Activated CD4-positive, alpha-beta memory T cell treated with anti-CD3 and anti-CD28 coated beads for 36 hours (primary cell): ENCODE measurements around the gene CBL. TPM values are rescaled to one million over a fixed set of nuclear protein-coding genes. Genes with fewer than 3 reads are reported as not detected.
"Not testable (repeated sequence)": the region's sequence is repeated elsewhere in the genome, so short reads cannot be mapped to it uniquely, and the experiment has no call there.

Experiments
- CTCF ChIA-PET: fragments of 350-600 bp; sonication (Branson Sonifier 250); formaldehyde crosslinking; loops from one replicate; lab custom pipeline; 2021; ENCODE audit warnings: antibody characterized with exemption, inconsistent platforms; lab: Charles Lee
- POLR2A ChIA-PET: fragments of 350-600 bp; sonication (Branson Sonifier 250); formaldehyde crosslinking; loops from one replicate; lab custom pipeline; 2021; ENCODE audit warnings: antibody characterized with exemption; lab: Charles Lee
- DNase-seq: peaks from one replicate; pipeline ENCODE4 v3.0.0-alpha.2; 2020
- H3K27ac Mint-ChIP-seq: one replicate; pipeline ENCODE4 v1.8.0; 2021; ENCODE audit warnings: mixed read lengths
- H3K27me3 Mint-ChIP-seq: one replicate; pipeline ENCODE4 v1.8.0; 2021; ENCODE audit warnings: mixed read lengths
- H3K36me3 Mint-ChIP-seq: one replicate; pipeline ENCODE4 v1.8.0; 2021; ENCODE audit warnings: mixed read lengths
- H3K4me1 Mint-ChIP-seq: one replicate; pipeline ENCODE4 v1.8.0; 2021; ENCODE audit warnings: low read depth, mixed read lengths
- H3K4me3 Mint-ChIP-seq: one replicate; pipeline ENCODE4 v1.8.0; 2021; ENCODE audit warnings: mild to moderate bottlenecking, mixed read lengths
- H3K9me3 Mint-ChIP-seq: one replicate; pipeline ENCODE4 v1.8.0; 2021; ENCODE audit warnings: mixed read lengths
- intact Hi-C: fragments of 100-400 bp; cut with micrococcal nuclease; formaldehyde crosslinking; loops from one replicate; pipeline ENCODE4 v1.15.1; 2023
- total RNA-seq, 2 experiments: library from RNA; stranded (reverse); gene quantifications; one replicate each; pipeline ENCODE4 v1.2.3, GENCODE V29; 2021

Gene CBL
- total RNA-seq, 2 experiments from 2014 or later: 30.8 to 31.2 TPM

DNA sequence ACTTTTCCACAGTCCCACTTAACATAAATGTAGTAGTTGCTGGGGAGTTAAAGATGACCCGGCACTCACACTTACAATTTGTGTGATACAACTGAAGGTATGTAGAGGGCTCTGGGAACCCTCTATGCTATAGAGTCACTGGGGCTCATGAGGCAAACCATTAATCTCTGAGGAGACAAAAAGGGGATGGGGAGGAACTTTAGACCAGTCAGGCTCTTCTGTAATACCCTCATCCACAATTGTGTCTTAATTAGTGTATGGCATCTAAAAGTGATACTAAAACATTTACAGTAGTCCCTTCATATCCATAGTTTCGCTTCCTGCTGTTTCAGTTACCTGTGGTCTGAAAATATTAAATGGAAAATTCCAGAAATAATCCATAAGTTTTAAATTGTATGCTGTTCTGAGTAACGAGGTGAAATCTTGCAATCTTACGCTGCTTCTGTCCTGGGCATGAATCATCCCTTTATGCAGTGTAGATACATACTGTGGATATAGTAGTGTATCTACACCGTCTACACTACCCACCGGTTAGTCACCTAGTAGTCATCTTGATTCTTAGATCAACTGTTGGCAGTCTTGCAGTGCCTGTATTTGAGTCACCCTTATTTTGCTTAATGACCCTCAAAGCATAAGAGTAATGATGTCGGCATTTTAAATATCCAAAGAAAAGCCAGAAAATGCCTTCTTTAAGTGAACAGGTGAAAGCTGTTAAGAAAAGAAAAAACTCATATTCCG, 12.2 kb downstream of the CBL start:
- no peak overlapping the region for H3K4me3 Mint-ChIP-seq
- ChIA-PET CTCF (no interaction called here), POLR2A (interaction anchor here (0.7 kb wide), 1 partner anchor 12 kb away, joined by 3 read pairs; no protein-coding TSS in a partner anchor)
- H3K36me3 Mint-ChIP-seq: peaks cover 2% of the 10 kb centered on the region
- no peaks in the 10 kb centered on the region for H3K9me3 Mint-ChIP-seq
- intact Hi-C loops: loop anchor here (1.0 to 2.0 kb wide), 3 partner anchors 12 to 44 kb away; partner anchors contain the start of gene CBL
- peaks cover 42% of the 10 kb centered on the region for H3K4me1 Mint-ChIP-seq
- DNase-seq: peak; percentile 22
- H3K27me3 Mint-ChIP-seq: no peaks in the 10 kb centered on the region
- peak overlapping the region; percentile 23 for H3K27ac Mint-ChIP-seq

- intact Hi-C loops: no loop called here
- H3K4me1 Mint-ChIP-seq: peaks cover 43% of the 10 kb centered on the region
- no peak for DNase-seq
- H3K36me3 Mint-ChIP-seq: peaks cover 2% of the 10 kb centered on the region
- ChIA-PET POLR2A (no interaction called here), CTCF (interaction anchor here (2.4 kb wide), 1 partner anchor 16 kb away, joined by 9 read pairs; the partner anchor contains the start of gene CBL)
- no peaks in the 10 kb centered on the region for H3K9me3 Mint-ChIP-seq
- no peaks in the 10 kb centered on the region for H3K27me3 Mint-ChIP-seq
- H3K4me3 Mint-ChIP-seq: no peak overlapping the region
- H3K27ac Mint-ChIP-seq: no peak overlapping the region
These were observed 16.2 kb downstream of the CBL start for GRCh38 chr11:119222308-119222707.

- ChIA-PET POLR2A (no interaction called here), CTCF (interaction anchor here (2.4 kb wide), 1 partner anchor 17 kb away, joined by 9 read pairs; the partner anchor contains the start of gene CBL)
- Mint-ChIP-seq H3K4me3 (no peak overlapping the region), H3K9me3 (no peaks in the 10 kb centered on the region), H3K27ac (no peak overlapping the region), H3K27me3 (no peaks in the 10 kb centered on the region), H3K36me3 (peaks cover 2% of the 10 kb centered on the region), H3K4me1 (peaks cover 40% of the 10 kb centered on the region)
- intact Hi-C loops: no loop called here
- no peak for DNase-seq
These were observed 16.8 kb downstream of the CBL start for GRCh38 chr11:119222891-119223290.

DNA sequence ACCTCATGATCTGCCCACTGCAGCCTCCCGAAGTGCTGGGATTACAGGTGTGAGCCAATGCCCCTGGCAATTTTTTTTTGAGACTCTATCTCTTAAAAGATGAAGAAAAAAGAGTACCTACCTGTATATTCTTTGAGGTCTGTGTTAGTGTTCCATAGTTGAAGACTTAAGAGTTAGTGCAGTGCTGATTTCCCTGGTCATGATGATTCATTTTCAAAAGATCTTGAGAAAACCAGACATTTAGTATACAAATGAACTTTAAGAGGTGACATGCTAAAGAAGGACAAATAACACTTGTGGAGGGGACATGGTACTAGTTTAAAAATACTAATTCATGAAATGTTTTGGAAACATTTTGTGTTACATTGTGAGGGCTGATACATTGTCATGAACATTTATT, 17.7 kb downstream of the CBL start:
- H3K27me3 Mint-ChIP-seq: no peaks in the 10 kb centered on the region
- no peak for DNase-seq
- ChIA-PET POLR2A (no interaction called here), CTCF (interaction anchor here (0.6 kb wide), 1 partner anchor 55 kb away, joined by 3 read pairs; no protein-coding TSS in a partner anchor)
- H3K4me3 Mint-ChIP-seq: no peak overlapping the region
- H3K4me1 Mint-ChIP-seq: peaks cover 40% of the 10 kb centered on the region
- H3K36me3 Mint-ChIP-seq: peaks cover 2% of the 10 kb centered on the region
- intact Hi-C loops: no loop called here
- H3K27ac Mint-ChIP-seq: no peak overlapping the region
- H3K9me3 Mint-ChIP-seq: no peaks in the 10 kb centered on the region

- H3K4me1 Mint-ChIP-seq: peaks cover 38% of the 10 kb centered on the region
- POLR2A ChIA-PET: interaction anchor here (0.6 kb wide), 1 partner anchor 20 kb away, joined by 3 read pairs; no protein-coding TSS in a partner anchor
- H3K27ac Mint-ChIP-seq: not testable (repeated sequence)
These were observed 22.6 kb downstream of the CBL start for GRCh38 chr11:119228535-119229287.

GRCh38 chr11:119229288-119229672, 23.1 kb downstream of the CBL start:
- Mint-ChIP-seq H3K36me3 (peaks cover 13% of the 10 kb centered on the region), H3K4me1 (peaks cover 33% of the 10 kb centered on the region), H3K27me3 (no peaks in the 10 kb centered on the region), H3K9me3 (no peaks in the 10 kb centered on the region), H3K4me3 (no peak overlapping the region), H3K27ac (no peak overlapping the region)
- POLR2A ChIA-PET: no interaction called here
- CTCF ChIA-PET: no interaction called here
- DNase-seq: no peak
- intact Hi-C loops: no loop called here

More at GRCh38 chr11:119228535-119229287, 22.6 kb downstream of the CBL start:
- H3K4me3 Mint-ChIP-seq, H3K9me3 Mint-ChIP-seq, CTCF ChIA-PET, intact Hi-C loops, DNase-seq, H3K27me3 Mint-ChIP-seq: not testable (repeated sequence)
- H3K36me3 Mint-ChIP-seq: peaks cover 10% of the 10 kb centered on the region

DNA sequence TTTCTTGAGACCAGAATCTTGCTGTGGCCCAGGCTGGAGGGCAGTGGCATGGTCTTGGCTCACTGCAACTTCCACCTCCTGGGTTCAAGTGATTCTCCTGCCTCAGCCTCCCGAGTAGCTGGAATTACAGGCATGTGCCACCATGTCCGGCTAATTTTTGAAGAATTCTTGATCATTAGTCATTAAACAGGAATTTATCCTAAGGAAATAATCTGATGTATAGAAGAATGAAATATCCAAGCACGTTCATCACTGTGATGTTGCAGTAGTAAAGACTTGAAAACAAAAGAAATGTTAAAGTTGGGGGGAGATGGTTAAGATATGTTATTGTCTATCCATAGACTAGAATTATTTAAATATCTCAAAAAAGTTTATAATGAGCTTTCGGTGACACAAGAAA, 23.6 kb downstream of the CBL start:
- ChIA-PET POLR2A (no interaction called here), CTCF (interaction anchor here (1.0 to 1.1 kb wide), 2 partner anchors 24 to 55 kb away, joined by 3 read pairs; partner anchors contain the start of gene CBL)
- peaks cover 34% of the 10 kb centered on the region for H3K4me1 Mint-ChIP-seq
- DNase-seq: no peak
- H3K4me3 Mint-ChIP-seq: no peak overlapping the region
- no peak overlapping the region for H3K27ac Mint-ChIP-seq
- peaks cover 15% of the 10 kb centered on the region for H3K36me3 Mint-ChIP-seq
- H3K9me3 Mint-ChIP-seq: no peaks in the 10 kb centered on the region
- no peaks in the 10 kb centered on the region for H3K27me3 Mint-ChIP-seq
- intact Hi-C loops: no loop called here

DNA sequence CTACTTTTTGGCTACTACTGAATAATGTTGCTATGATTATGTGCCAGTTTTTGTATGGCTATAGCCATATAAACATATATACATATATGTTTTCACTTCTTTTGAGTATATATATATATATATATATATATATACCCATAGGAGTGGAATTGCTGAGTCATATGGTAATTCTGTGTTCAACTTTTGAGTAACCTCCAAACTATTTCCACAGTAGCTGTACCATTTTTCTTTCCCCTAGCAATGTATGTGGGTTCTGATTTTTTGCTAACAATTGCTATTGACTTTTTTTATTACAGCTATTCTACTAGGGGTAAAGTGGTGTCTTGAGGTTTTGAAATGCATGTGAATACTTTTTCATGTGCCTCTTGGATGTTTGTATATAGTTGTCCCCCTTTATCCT, 30.4 kb downstream of the CBL start:
- Mint-ChIP-seq H3K9me3 (no peaks in the 10 kb centered on the region), H3K27me3 (no peaks in the 10 kb centered on the region), H3K4me3 (no peak overlapping the region), H3K4me1 (peaks cover 49% of the 10 kb centered on the region), H3K27ac (peak overlapping the region; percentile 44), H3K36me3 (peaks cover 31% of the 10 kb centered on the region)
- no peak for DNase-seq
- intact Hi-C loops: loop anchor here (1.0 kb wide), 2 partner anchors 18 to 24 kb away; no protein-coding TSS in a partner anchor
- POLR2A ChIA-PET: interaction anchor here (1.1 to 1.3 kb wide), 2 partner anchors 27 to 36 kb away, joined by 3 to 4 read pairs; no protein-coding TSS in a partner anchor
- CTCF ChIA-PET: interaction anchor here (0.7 to 1.4 kb wide), 4 partner anchors 27 to 196 kb away, joined by 3 to 5 read pairs (median 4); partner anchors contain the start of genes CBL and NLRX1

GRCh38 chr11:119236891-119237290, 30.8 kb downstream of the CBL start:
- Mint-ChIP-seq H3K27me3 (no peaks in the 10 kb centered on the region), H3K36me3 (peaks cover 33% of the 10 kb centered on the region), H3K4me1 (peaks cover 53% of the 10 kb centered on the region), H3K27ac (peak overlapping the region; percentile 44), H3K9me3 (no peaks in the 10 kb centered on the region), H3K4me3 (no peak overlapping the region)
- CTCF ChIA-PET: interaction anchor here (0.7 to 1.4 kb wide), 4 partner anchors 26 to 196 kb away, joined by 3 to 5 read pairs (median 4); partner anchors contain the start of genes CBL and NLRX1
- intact Hi-C loops: loop anchor here (1.0 kb wide), 3 partner anchors 12 to 23 kb away; no protein-coding TSS in a partner anchor
- no peak for DNase-seq
- POLR2A ChIA-PET: interaction anchor here (0.9 to 1.3 kb wide), 3 partner anchors 12 to 37 kb away, joined by 3 to 4 read pairs (median 4); no protein-coding TSS in a partner anchor

DNA sequence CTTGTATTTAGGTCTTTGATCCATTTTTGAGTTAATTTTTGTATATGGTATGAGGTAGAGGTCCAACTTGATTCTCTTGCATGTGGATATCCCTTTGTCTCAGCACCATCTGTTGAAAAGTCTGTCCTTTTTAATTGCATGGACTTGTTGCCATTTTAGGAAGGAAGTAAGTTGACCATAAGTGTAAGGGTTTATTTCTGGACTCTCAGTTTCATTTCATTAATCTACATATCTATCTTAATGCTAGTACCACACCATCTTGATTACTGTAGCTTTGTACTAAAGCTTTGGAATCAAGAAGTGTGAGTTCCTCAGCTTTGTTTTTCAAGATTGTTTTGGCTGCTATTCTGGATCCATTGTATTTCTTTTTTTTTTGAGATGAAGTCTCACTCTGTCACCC, 31.4 kb downstream of the CBL start:
- peaks cover 32% of the 10 kb centered on the region for H3K36me3 Mint-ChIP-seq
- ChIA-PET POLR2A (interaction anchor here (0.9 to 1.5 kb wide), 3 partner anchors 12 to 37 kb away, joined by 3 to 5 read pairs (median 4); partner anchors contain the start of gene CBL), CTCF (interaction anchor here (0.7 to 1.4 kb wide), 4 partner anchors 26 to 104 kb away, joined by 3 to 5 read pairs (median 4); partner anchors contain the start of genes CBL and NLRX1)
- H3K9me3 Mint-ChIP-seq: no peaks in the 10 kb centered on the region
- no peak for DNase-seq
- no peaks in the 10 kb centered on the region for H3K27me3 Mint-ChIP-seq
- intact Hi-C loops: loop anchor here (1.0 kb wide), 1 partner anchor 12 kb away; no protein-coding TSS in a partner anchor
- H3K4me1 Mint-ChIP-seq: peaks cover 55% of the 10 kb centered on the region
- no peak overlapping the region for H3K4me3 Mint-ChIP-seq
- H3K27ac Mint-ChIP-seq: no peak overlapping the region
